B cell (primary cell): ENCODE measurements around the gene GRB10. TPM values are rescaled to one million over a fixed set of nuclear protein-coding genes. Genes with fewer than 3 reads are reported as not detected.

ENCODE experiments used
- ATAC-seq: fragments of 200-7000 bp; cut with Tn5 transposase; one replicate; pipeline ENCODE4 v1.10.0; 2021; ENCODE audit warnings: low read depth, mild to moderate bottlenecking, moderate number of reproducible peaks, moderate library complexity
- CTCF ChIA-PET: fragments of 350-600 bp; sonication (Branson Sonifier 250); formaldehyde crosslinking; loops from one replicate; lab custom pipeline; 2021; ENCODE audit warnings: antibody characterized with exemption, inconsistent platforms; lab: Charles Lee
- POLR2A ChIA-PET: fragments of 350-600 bp; sonication (Branson Sonifier 250); formaldehyde crosslinking; loops from one replicate; lab custom pipeline; 2021; ENCODE audit warnings: antibody characterized with exemption; lab: Charles Lee
- DNase-seq: peaks from one replicate; pipeline ENCODE4 v3.0.0; 2013
- H2AFZ ChIP-seq: 2 replicates; pipeline ENCODE4 v1.6.1; 2012; ENCODE audit warnings: mild to moderate bottlenecking, low read depth, low read length; ENCODE audit not compliant: insufficient read depth, poor library complexity, severe bottlenecking
- H3K27ac ChIP-seq, 2 donors: 1 replicate in 1 of 2; 2 replicates in 1 of 2; pipeline ENCODE4 v1.5.1; 2012 to 2013; ENCODE audit warnings: low read length in 2 of 2, mild to moderate bottlenecking in 2 of 2, moderate library complexity in 1 of 2
- H3K27me3 ChIP-seq, 4 experiments: fragments of 200-600 bp in 1 of 4; sonication (generic) in 1 of 4; replicated peaks in 1 of 4; 1 replicate in 2 of 4; 2 replicates in 2 of 4; pipeline versions ENCODE4 v1.6.1 to v1.7.0; 2013 to 2016; ENCODE audit warnings: low read length in 3 of 4, mild to moderate bottlenecking in 2 of 4, mixed read lengths in 1 of 4, moderate library complexity in 1 of 4; ENCODE audit not compliant: insufficient read depth in 4 of 4, control insufficient read depth in 3 of 4; ENCODE audit errors: control extremely low read depth in 1 of 4
- H3K36me3 ChIP-seq, 2 experiments: replicated peaks in 1 of 2; 1 replicate in 1 of 2; 2 replicates in 1 of 2; pipeline versions ENCODE4 v1.6.1 to v1.7.1; 2013; ENCODE audit warnings: low read length in 1 of 2; ENCODE audit not compliant: insufficient read depth in 2 of 2, control insufficient read depth in 1 of 2; ENCODE audit errors: control extremely low read depth in 1 of 2, extremely low read depth in 1 of 2
- H3K4me1 ChIP-seq, 2 donors: fragments of 200-600 bp in 1 of 2; sonication (generic) in 1 of 2; 1 replicate in 1 of 2; 2 replicates in 1 of 2; pipeline versions ENCODE4 v1.5.1 to v1.6.1; 2013 to 2017; ENCODE audit warnings: low read length in 2 of 2; ENCODE audit not compliant: control insufficient read depth in 2 of 2, insufficient read depth in 2 of 2
- H3K4me2 ChIP-seq: replicated peaks from 2 replicates; pipeline ENCODE3; 2012; ENCODE audit warnings: mild to moderate bottlenecking, low read depth, low read length; ENCODE audit not compliant: poor library complexity, severe bottlenecking
- H3K4me3 ChIP-seq, 5 experiments: fragments of 200-600 bp in 1 of 5; sonication (generic) in 1 of 5; 1 replicate in 3 of 5; 2 replicates in 2 of 5; pipeline versions ENCODE4 v1.5.1 to v1.7.0; 2011 to 2016; ENCODE audit warnings: low read length in 4 of 5, mild to moderate bottlenecking in 4 of 5, low read depth in 2 of 5, control low read depth in 1 of 5, moderate library complexity in 1 of 5; ENCODE audit not compliant: insufficient read depth in 1 of 5; ENCODE audit errors: control extremely low read depth in 1 of 5, extremely low read depth in 1 of 5
- H3K79me2 ChIP-seq: fragments of 200-600 bp; sonication (generic); one replicate; pipeline ENCODE4 v1.6.0; 2016; ENCODE audit warnings: low read length; ENCODE audit not compliant: control insufficient read depth, insufficient read depth
- H3K9ac ChIP-seq: fragments of 200-600 bp; sonication (generic); 2 replicates; pipeline ENCODE4 v1.6.1; 2017; ENCODE audit warnings: mild to moderate bottlenecking, low read length, moderate library complexity
- H3K9me3 ChIP-seq, 3 donors: one replicate each; pipeline versions ENCODE4 v1.6.1 to v1.7.1; 2013; ENCODE audit warnings: low read length in 2 of 3; ENCODE audit not compliant: control insufficient read depth in 2 of 3, insufficient read depth in 1 of 3; ENCODE audit errors: control extremely low read depth in 1 of 3
- H4K20me1 ChIP-seq: 2 replicates; pipeline ENCODE4 v1.6.0; 2012; ENCODE audit warnings: mild to moderate bottlenecking, low read length; ENCODE audit not compliant: insufficient read depth, control insufficient read depth, poor library complexity, severe bottlenecking
- H3K27ac Mint-ChIP-seq: one replicate; pipeline ENCODE4 v1.8.0; 2021; ENCODE audit warnings: mixed read lengths
- H3K27me3 Mint-ChIP-seq: one replicate; pipeline ENCODE4 v1.8.0; 2021; ENCODE audit warnings: mixed read lengths
- H3K4me1 Mint-ChIP-seq: one replicate; pipeline ENCODE4 v1.8.0; 2021; ENCODE audit warnings: mixed read lengths
- H3K4me3 Mint-ChIP-seq: one replicate; pipeline ENCODE4 v1.8.0; 2021; ENCODE audit warnings: mixed read lengths
- H3K9me3 Mint-ChIP-seq: one replicate; pipeline ENCODE4 v1.8.0; 2022; ENCODE audit warnings: mixed read lengths; ENCODE audit not compliant: insufficient read depth
- CTCF ChIP-seq: fragments of 200-600 bp; IDR thresholded peaks from one replicate; pipeline ENCODE4 v1.8.0; 2022; ENCODE audit warnings: antibody characterized with exemption, mild to moderate bottlenecking
- EZH2 ChIP-seq: IDR thresholded peaks from 2 replicates; pipeline ENCODE4 v1.6.1; 2012; ENCODE audit warnings: borderline replicate concordance, low read depth, mild to moderate bottlenecking, moderate library complexity, low read length; ENCODE audit not compliant: insufficient read depth, poor library complexity, severe bottlenecking
- WGBS: methylation state at CpG from one replicate; pipeline ENCODE4 v1.1.5; 2013; ENCODE audit warnings: missing lambda C conversion rate; ENCODE audit not compliant: insufficient coverage; 5-methylcytosine and 5-hydroxymethylcytosine counted together
- intact Hi-C: fragments of 100-400 bp; cut with micrococcal nuclease; formaldehyde crosslinking; loops from one replicate; pipeline ENCODE4 v1.10.0; 2022
- polyA plus RNA-seq: library from polyadenylated mRNA; depleted of rRNA; stranded (reverse); fragments of >200 nt; gene quantifications from 2 replicates; pipeline ENCODE4 v1.2.3, GENCODE V29; 2012
- total RNA-seq, 2 donors: library from RNA; stranded (reverse); fragments of 120-200 nt in 1 of 2; gene quantifications; 1 replicate in 1 of 2; 2 replicates in 1 of 2; pipeline versions ENCODE4 v1.2.3 to v1.2.4, GENCODE V29; 2013 to 2022

The GRB10 gene
- total and polyA plus RNA-seq, 2 donors (not counting 1 experiment from before 2014, with no cell fraction given): 0.04 TPM; not detected in 1

GRCh38 chr7:50542132-50542531 lies 240.6 kb downstream of the GRB10 start:
- no peak overlapping the region for H3K4me3 Mint-ChIP-seq
- 98% methylated on average over 8 of the region's 11 CpGs for WGBS
- no peaks in the 10 kb centered on the region for H3K9me3 Mint-ChIP-seq
- ATAC-seq: no peak
- ChIA-PET POLR2A (no interaction called here), CTCF (no interaction called here)
- TF ChIP-seq EZH2 (no peak), CTCF (no peak)
- no peaks in the 10 kb centered on the region for H3K36me3 ChIP-seq
- no peak overlapping the region for H3K4me3 ChIP-seq
- peaks cover 7% of the 10 kb centered on the region for H3K27me3 Mint-ChIP-seq
- H3K27ac ChIP-seq: no peak overlapping the region
- H3K4me1 ChIP-seq: no peaks in the 10 kb centered on the region
- no peak overlapping the region for H3K9ac ChIP-seq
- no peaks in the 10 kb centered on the region for H4K20me1 ChIP-seq
- H3K27ac Mint-ChIP-seq: no peak overlapping the region
- H3K79me2 ChIP-seq: no peaks in the 10 kb centered on the region
- H3K4me1 Mint-ChIP-seq: no peaks in the 10 kb centered on the region
- H3K9me3 ChIP-seq: no peaks in the 10 kb centered on the region
- no peak for DNase-seq
- no peak overlapping the region for H2AFZ ChIP-seq
- no peak overlapping the region for H3K4me2 ChIP-seq
- no peaks in the 10 kb centered on the region for H3K27me3 ChIP-seq
- intact Hi-C loops: no loop called here

- intact Hi-C loops: no loop called here
- Histone ChIP-seq H3K9me3 (no peaks in the 10 kb centered on the region), H2AFZ (no peak overlapping the region), H3K79me2 (no peaks in the 10 kb centered on the region), H3K9ac (no peak overlapping the region), H3K27ac (no peak overlapping the region), H3K4me3 (no peak overlapping the region), H3K4me1 (no peaks in the 10 kb centered on the region), H3K4me2 (no peak overlapping the region), H3K36me3 (no peaks in the 10 kb centered on the region), H3K27me3 (no peaks in the 10 kb centered on the region), H4K20me1 (no peaks in the 10 kb centered on the region)
- POLR2A ChIA-PET: no interaction called here
- CTCF ChIA-PET: no interaction called here
- no peak for TF ChIP-seq EZH2
- TF ChIP-seq CTCF: no peak
- H3K4me1 Mint-ChIP-seq: no peaks in the 10 kb centered on the region
- H3K27me3 Mint-ChIP-seq: peaks cover 7% of the 10 kb centered on the region
- H3K4me3 Mint-ChIP-seq: no peak overlapping the region
- H3K9me3 Mint-ChIP-seq: no peaks in the 10 kb centered on the region
- 92% methylated on average over 8 of the region's 9 CpGs for WGBS
- ATAC-seq (no peak), DNase-seq (no peak)
- no peak overlapping the region for H3K27ac Mint-ChIP-seq
Measured at GRCh38 chr7:50540785-50541579, 241.7 kb downstream of the GRB10 start.
